NCI-H82 treated with DMSO at 0.1 percent for 48 hours (cell line): Measurements from ENCODE around the gene TWSG1.
"Not testable (repeated sequence)": the region's sequence is repeated elsewhere in the genome, so short reads cannot be mapped to it uniquely, and the experiment has no call there.

Experiments used
- DNase-seq: peaks from one replicate; lab custom pipeline; 2025; ENCODE audit not compliant: unreplicated experiment; lab: John Stamatoyannopoulos, UW

Gene TWSG1

GRCh38 chr18:9386879-9387278 is 52.3 kb downstream of the TWSG1 start:
- DNase-seq: no peak

- DNase-seq: no peak
Measured at GRCh38 chr18:9387891-9388290, 53.3 kb downstream of the TWSG1 start.

- DNase-seq: no peak
Measured at GRCh38 chr18:9389706-9390105, 55.1 kb downstream of the TWSG1 start.

GRCh38 chr18:9392726-9393125 is 58.2 kb downstream of the TWSG1 start:
- DNase-seq: no peak

- DNase-seq: no peak
Measured at GRCh38 chr18:9394046-9394445, 59.5 kb downstream of the TWSG1 start.

- DNase-seq: no peak
Measured at GRCh38 chr18:9400197-9400596, 65.6 kb downstream of the TWSG1 start.

- no peak for DNase-seq
Measured at GRCh38 chr18:9401176-9401575, 66.6 kb downstream of the TWSG1 start.

GRCh38 chr18:9402358-9403007 is 67.9 kb downstream of the TWSG1 start:
- not testable (repeated sequence) for DNase-seq

- no peak for DNase-seq
Measured at GRCh38 chr18:9403795-9404564, 69.4 kb downstream of the TWSG1 start.

GRCh38 chr18:9404565-9405060 is 70.0 kb downstream of the TWSG1 start:
- DNase-seq: no peak

GRCh38 chr18:9405130-9405529 is 70.6 kb downstream of the TWSG1 start:
- DNase-seq: no peak

- no peak for DNase-seq
Measured at GRCh38 chr18:9405977-9406376, 71.4 kb downstream of the TWSG1 start.

GRCh38 chr18:9410515-9410914 is 75.9 kb downstream of the TWSG1 start:
- no peak for DNase-seq

- DNase-seq: no peak
Measured at GRCh38 chr18:9413576-9413975, 79.0 kb downstream of the TWSG1 start.

GRCh38 chr18:9416563-9417072 is 82.0 kb downstream of the TWSG1 start:
- no peak for DNase-seq

GRCh38 chr18:9417073-9417851 is 82.7 kb downstream of the TWSG1 start:
- DNase-seq: no peak

GRCh38 chr18:9418047-9418690 is 83.6 kb downstream of the TWSG1 start:
- DNase-seq: no peak

GRCh38 chr18:9419956-9420631 is 85.5 kb downstream of the TWSG1 start:
- no peak for DNase-seq

GRCh38 chr18:9421096-9421900 is 86.7 kb downstream of the TWSG1 start:
- DNase-seq: no peak

GRCh38 chr18:9421901-9422327 is 87.3 kb downstream of the TWSG1 start:
- no peak for DNase-seq
